GM18909 (cell line): ENCODE data around the gene CBY2.
"Not testable (repeated sequence)": the region's sequence is repeated elsewhere in the genome, so short reads cannot be mapped to it uniquely, and the experiment has no call there.

Experiments used
- ATAC-seq: cut with Tn5 transposase; IDR thresholded peaks from one replicate; pipeline ENCODE4 v1.9.1; 2021; ENCODE audit warnings: mild to moderate bottlenecking; ENCODE audit not compliant: unreplicated experiment, poor library complexity

The CBY2 gene

GRCh38 chr13:45737571-45738017 is 35.5 kb downstream of the CBY2 start:
- ATAC-seq, result no peak

GRCh38 chr13:45742985-45743384 is 40.9 kb downstream of the CBY2 start:
- no peak for ATAC-seq

- ATAC-seq, result no peak
Measured at GRCh38 chr13:45744979-45745378, 42.9 kb downstream of the CBY2 start.

GRCh38 chr13:45747071-45747470 is 45.0 kb downstream of the CBY2 start:
- ATAC-seq, result no peak

GRCh38 chr13:45748941-45749759 is 47.0 kb downstream of the CBY2 start:
- ATAC-seq, result no peak

GRCh38 chr13:45750566-45750965 is 48.4 kb downstream of the CBY2 start:
- no peak for ATAC-seq

GRCh38 chr13:45751885-45752284 is 49.8 kb downstream of the CBY2 start:
- ATAC-seq, result no peak

GRCh38 chr13:45752510-45752909 is 50.4 kb downstream of the CBY2 start:
- ATAC-seq, result no peak

GRCh38 chr13:45756498-45756897 is 54.4 kb downstream of the CBY2 start:
- not testable (repeated sequence) for ATAC-seq

- not testable (repeated sequence) for ATAC-seq
Measured at GRCh38 chr13:45757589-45757988, 55.5 kb downstream of the CBY2 start.

- no peak for ATAC-seq
Measured at GRCh38 chr13:45763419-45763818, 61.3 kb downstream of the CBY2 start.
